WI38 (cell line): ENCODE data around the gene SYNE1.
"Not testable (repeated sequence)": the region's sequence is repeated elsewhere in the genome, so short reads cannot be mapped to it uniquely, and the experiment has no call there.

ENCODE experiments used
- H3K4me3 ChIP-seq: 2 replicates; pipeline ENCODE4 v1.5.1; 2011; ENCODE audit warnings: low read depth, mild to moderate bottlenecking, control low read depth, low read length
- TF ChIP-seq, protein P1 (sequence below): IDR thresholded peaks from 2 replicates; pipeline ENCODE4 v1.5.1; 2012; ENCODE audit warnings: low read depth, mild to moderate bottlenecking, control low read depth, low read length

SYNE1 gene

DNA sequence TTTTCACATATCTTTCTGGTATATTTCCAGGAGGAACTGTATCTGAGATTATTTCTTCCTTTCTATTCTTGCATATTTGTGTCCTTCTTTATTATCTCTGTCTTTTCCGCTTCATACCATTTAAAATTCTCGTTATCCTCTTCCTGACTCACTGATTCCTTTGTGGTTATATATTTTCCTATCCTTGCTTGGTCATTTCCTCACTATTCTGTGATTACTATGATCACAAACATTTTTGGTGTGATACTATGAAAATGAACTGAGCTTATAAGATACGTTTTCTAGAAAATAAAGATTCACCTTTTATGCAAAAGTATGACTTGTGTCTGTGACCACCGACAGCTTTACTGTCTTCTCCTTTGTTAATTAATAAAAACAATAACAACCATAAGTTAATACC is 34.0 kb upstream of the SYNE1 start:
- TF ChIP-seq, protein P1, sequence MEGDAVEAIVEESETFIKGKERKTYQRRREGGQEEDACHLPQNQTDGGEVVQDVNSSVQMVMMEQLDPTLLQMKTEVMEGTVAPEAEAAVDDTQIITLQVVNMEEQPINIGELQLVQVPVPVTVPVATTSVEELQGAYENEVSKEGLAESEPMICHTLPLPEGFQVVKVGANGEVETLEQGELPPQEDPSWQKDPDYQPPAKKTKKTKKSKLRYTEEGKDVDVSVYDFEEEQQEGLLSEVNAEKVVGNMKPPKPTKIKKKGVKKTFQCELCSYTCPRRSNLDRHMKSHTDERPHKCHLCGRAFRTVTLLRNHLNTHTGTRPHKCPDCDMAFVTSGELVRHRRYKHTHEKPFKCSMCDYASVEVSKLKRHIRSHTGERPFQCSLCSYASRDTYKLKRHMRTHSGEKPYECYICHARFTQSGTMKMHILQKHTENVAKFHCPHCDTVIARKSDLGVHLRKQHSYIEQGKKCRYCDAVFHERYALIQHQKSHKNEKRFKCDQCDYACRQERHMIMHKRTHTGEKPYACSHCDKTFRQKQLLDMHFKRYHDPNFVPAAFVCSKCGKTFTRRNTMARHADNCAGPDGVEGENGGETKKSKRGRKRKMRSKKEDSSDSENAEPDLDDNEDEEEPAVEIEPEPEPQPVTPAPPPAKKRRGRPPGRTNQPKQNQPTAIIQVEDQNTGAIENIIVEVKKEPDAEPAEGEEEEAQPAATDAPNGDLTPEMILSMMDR: no peak
- H3K4me3 ChIP-seq: no peak overlapping the region

DNA sequence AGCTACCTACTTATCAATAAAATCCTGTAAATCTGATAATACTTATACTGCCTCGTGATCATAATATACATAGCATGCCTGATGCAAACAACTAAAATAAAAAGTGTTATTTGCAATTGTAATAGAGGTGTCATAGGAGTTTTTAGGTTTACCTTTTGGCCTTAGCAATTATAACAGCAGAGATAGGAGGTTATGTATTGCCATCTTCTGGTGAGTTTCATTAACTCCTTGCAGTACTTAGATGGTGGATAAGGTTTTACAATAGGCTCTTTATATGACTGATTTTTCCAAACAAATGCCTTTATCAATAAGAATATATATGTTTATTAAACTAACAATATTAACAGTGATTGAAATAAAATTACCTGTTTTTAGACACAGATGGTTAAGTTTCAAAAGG is 32.7 kb upstream of the SYNE1 start:
- TF ChIP-seq, protein P1: no peak
- H3K4me3 ChIP-seq: no peak overlapping the region

DNA sequence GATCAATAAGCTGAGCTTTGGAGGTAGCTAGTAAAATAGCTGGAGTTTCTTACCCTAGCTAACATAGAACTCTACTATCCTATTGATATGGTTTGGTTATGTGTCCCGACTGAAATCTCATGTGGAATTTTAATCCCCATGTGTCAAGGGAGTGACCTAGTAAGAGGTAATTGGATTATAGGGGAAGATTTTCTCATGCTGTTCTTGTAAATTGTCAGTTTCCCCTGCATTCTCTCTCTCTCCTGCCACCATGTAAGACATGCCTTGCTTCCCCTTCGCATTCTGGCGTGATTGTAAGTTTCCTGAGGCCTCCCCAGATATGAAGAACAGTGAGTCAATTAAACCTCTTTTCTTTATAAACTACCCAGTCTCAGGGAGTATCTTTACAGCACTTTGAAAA is 24.6 kb upstream of the SYNE1 start:
- TF ChIP-seq, protein P1: no peak
- no peak overlapping the region for H3K4me3 ChIP-seq

DNA sequence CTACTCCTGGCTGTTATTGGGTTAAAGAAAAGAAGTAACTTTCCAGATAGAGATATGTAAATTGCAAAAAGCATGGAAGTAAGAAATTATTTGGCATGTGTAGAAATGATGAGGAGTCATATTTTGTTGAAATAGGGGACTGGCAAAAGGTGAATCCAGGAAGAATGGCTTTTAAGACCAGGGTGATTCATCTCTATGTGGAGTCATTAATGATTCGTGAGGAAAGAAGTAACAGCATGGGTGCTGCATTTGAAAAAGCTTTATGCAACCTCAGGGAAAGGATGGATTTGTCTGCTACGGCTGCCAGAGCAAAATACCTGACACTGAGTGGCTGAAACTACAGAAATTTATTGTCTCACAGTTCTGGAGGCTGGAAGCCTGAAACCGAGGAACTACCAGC is 14.8 kb upstream of the SYNE1 start:
- no peak overlapping the region for H3K4me3 ChIP-seq
- TF ChIP-seq, protein P1: no peak

DNA sequence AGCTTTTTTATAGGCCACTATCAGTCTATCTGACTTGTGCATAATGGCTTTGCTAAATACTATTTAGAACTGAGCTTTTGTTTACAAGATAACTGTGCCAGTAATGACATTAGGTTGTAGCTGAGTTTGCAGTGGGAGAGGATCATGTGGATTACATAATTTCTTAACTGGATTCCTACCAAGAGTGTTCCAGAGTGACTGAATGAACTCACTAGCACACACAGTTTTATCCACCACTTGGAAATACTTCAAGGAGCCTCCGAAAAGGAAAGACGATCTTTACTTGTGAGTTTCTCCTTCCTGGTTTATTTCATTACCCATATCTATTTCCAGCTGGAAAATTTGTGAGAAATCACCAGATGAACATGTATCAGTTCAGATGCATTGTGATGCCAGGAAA is 10.9 kb upstream of the SYNE1 start:
- no peak overlapping the region for H3K4me3 ChIP-seq
- TF ChIP-seq, protein P1: no peak

DNA sequence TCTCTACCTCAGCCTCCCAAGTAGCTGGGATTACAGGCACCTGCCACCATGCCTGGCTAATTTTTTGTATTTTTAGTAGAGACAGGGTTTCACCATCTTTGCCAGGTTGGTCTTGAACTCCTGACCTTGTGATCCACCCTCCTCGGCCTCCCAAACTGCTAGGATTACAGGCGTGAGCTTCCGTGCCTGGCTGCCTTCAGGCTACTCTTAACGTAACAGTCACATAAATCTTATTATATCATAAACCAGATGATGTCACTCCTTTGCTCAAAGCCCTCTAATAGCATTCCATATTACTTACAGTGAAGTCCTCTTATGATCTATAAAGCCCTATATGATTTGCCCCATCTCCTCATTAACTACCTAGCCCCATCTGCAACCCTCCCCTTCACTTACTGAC is 9.6 kb upstream of the SYNE1 start:
- H3K4me3 ChIP-seq: not testable (repeated sequence)

DNA sequence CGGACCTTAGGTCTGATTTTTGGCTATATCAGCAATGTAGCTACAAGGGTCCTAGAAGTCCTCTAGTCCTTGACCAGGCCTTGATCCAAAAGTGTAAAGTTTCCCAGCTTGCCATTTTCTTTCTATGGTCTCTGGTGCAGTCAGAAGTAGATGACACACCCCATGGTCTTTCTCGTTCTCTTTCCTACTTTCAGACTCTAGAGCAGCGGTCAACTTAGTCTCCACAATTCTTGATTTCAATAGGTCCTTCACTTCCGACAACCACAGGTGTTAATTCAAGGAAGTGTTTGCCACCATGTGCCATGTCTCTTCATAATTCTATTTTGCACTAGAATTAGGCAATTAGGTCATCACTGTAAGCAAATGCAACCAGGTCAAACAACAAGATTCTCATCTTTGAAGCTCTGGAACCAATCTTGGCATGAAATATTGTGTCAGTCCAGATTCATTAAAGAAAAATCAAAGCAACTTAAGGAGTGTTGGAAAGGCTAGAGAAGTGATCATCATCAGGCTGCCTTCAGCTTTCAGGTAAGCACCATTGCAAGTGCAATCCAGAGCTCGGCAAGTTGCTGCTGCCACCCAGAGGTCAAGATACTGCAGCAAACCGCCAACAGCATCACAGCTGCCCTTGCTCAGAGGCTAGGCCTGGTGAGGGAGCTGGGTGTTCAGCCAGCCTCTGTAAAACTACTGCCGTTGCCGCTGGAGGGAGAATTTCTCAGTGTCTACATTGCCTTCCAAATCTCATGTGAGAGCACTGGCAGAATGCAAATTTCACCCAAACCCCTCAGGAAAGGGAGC is 5.6 kb upstream of the SYNE1 start:
- H3K4me3 ChIP-seq: no peak overlapping the region
- TF ChIP-seq, protein P1: peak; percentile 52
